Measurements from ENCODE around the gene ASAP2. TPM values are rescaled to one million over a fixed set of nuclear protein-coding genes. Genes with fewer than 3 reads are reported as not detected.

Gene ASAP2
- total RNA-seq, 1 donor from 2014 or later: 24.3 TPM

DNA sequence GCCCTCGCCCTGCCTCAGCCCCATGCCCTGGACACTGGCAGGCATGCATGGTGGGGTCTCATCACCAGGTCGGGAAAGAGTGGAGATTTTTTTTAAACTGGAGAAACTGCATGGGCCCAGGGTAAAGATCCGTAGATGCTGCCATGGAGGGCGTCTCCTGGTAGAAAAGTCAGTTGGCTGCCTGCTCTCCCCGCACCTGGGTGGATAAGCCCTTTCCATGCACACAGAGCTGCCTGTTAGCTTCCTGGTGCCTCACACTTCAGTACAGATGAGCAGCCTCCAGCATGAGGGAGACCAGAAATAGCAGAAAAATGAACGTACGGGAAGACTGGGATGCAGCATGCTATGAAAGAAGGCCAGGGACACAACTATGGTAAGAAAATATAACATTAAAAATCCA, 92.0 kb downstream of the ASAP2 start:
- DNase-seq: no peak
- TF ChIP-seq, protein P1, sequence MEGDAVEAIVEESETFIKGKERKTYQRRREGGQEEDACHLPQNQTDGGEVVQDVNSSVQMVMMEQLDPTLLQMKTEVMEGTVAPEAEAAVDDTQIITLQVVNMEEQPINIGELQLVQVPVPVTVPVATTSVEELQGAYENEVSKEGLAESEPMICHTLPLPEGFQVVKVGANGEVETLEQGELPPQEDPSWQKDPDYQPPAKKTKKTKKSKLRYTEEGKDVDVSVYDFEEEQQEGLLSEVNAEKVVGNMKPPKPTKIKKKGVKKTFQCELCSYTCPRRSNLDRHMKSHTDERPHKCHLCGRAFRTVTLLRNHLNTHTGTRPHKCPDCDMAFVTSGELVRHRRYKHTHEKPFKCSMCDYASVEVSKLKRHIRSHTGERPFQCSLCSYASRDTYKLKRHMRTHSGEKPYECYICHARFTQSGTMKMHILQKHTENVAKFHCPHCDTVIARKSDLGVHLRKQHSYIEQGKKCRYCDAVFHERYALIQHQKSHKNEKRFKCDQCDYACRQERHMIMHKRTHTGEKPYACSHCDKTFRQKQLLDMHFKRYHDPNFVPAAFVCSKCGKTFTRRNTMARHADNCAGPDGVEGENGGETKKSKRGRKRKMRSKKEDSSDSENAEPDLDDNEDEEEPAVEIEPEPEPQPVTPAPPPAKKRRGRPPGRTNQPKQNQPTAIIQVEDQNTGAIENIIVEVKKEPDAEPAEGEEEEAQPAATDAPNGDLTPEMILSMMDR (IDR thresholded peaks at IDR 0.05): no peak
- Histone ChIP-seq H3K27ac (no peak overlapping the region), H3K36me3 (no peaks in the 10 kb centered on the region), H3K27me3 (ENCODE audit: low read depth) (no peaks in the 10 kb centered on the region), H3K4me3 (no peak overlapping the region), H3K4me1 (peaks cover 7% of the 10 kb centered on the region), H3K9me3 (no peaks in the 10 kb centered on the region)
- ATAC-seq: no peak
- intact Hi-C loops (cut with DNase I): no loop called here

DNA sequence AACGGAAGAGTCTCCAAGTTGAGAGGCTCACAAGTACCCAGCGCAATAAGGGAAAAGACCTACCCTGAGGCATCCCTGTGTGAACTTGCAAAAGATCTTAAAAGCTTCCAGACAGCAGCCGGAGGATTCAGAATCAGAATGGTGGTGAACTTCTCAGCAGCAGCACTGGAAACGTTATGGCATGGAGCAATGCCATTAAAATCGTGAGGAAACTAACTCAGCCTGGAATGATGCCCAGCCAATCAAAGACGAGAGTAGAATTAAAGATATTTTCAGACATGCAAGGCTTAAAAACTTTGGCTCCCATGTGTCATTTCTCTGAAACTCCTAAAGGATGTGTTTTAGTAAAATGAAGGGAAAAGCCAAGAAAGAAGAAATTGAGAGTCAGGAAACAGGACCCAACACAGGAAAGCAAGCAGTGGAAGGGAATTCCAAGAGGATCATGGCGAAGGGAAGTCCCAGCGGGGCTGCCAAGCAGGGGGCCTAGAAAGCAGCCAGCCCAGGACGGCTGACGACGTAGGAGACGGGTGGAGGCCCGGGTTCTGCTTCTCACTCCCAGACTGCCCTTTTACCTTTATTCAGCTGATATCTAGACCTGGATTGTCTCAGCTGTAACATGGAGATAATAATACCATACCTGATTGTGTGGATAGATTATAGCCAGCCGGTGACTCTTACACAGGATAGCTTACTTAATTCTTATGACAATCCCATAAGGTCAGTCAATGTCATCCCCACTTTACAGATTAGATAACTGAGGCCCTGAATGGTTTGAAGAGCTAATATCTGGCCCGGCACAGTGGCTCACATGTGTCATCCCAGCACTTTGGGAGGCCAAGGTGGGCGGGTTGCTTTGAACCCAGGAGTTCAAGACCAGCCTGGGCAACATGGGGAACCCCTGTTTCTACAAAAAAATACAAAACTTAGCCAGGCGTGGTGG, 92.8 kb downstream of the ASAP2 start:
- TF ChIP-seq, protein P1 (IDR thresholded peaks at IDR 0.05): no peak
- DNase-seq: no peak
- ATAC-seq: no peak
- H3K9me3 ChIP-seq: no peaks in the 10 kb centered on the region
- no peak overlapping the region for H3K27ac ChIP-seq
- H3K4me3 ChIP-seq: no peak overlapping the region
- intact Hi-C loops (cut with DNase I): no loop called here
- H3K36me3 ChIP-seq: no peaks in the 10 kb centered on the region
- H3K4me1 ChIP-seq: peaks cover 7% of the 10 kb centered on the region
- H3K27me3 ChIP-seq (ENCODE audit: low read depth): no peaks in the 10 kb centered on the region

DNA sequence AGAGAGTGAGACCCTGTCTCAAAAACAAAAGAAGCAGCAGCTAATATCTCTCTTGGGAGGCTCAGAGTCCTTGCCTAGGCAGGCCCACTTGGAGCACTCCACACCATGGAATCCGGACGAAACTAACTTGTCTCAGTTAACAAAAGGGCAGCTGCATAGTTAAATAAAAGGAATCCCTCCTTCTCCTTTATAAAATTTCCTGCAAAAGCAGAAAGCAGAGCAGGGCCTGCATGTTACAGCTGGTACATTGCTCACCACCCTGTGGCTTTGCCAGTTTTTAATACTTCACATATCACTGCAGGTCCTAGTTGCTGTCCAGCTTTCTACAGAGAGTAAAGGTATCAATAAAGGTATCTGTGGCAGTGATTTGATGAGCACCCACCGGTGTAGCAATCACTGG, 93.6 kb downstream of the ASAP2 start:
- no peak for ATAC-seq
- no peak for DNase-seq
- intact Hi-C loops (cut with DNase I): no loop called here
- H3K27me3 ChIP-seq (ENCODE audit: low read depth): no peaks in the 10 kb centered on the region
- H3K27ac ChIP-seq: no peak overlapping the region
- H3K36me3 ChIP-seq: no peaks in the 10 kb centered on the region
- TF ChIP-seq, protein P1 (IDR thresholded peaks at IDR 0.05): no peak
- no peak overlapping the region for H3K4me3 ChIP-seq
- H3K9me3 ChIP-seq: no peaks in the 10 kb centered on the region
- peaks cover 7% of the 10 kb centered on the region for H3K4me1 ChIP-seq

DNA sequence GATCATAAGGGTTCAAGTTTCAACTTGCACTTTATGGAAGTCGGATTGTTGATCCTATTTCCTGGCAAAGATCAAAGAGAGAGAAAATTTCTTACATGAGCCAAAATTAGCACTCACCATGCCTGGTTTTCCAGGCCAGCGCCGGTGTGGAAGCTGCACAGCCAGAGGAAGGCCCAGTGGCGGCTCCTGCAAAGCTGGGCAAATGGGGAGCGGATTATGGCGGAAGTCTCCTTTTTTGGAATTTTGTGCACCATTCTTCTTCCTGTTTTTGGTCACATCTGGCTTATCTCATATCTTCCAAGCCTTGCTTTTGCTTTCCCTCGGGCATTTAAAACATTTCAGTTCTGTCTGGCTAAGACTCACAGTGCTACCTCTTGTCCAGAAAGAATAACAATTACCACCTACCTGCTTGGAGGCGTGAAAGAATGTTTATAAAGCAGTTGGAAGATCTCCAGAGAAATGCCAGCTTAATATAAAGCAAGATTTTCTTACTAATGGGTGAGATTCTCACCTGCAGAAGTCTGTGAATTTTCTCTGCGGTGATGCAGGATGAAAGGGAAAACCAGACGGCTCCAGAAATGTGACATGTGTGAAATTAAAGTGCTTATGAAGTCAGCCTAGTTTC, 94.3 kb downstream of the ASAP2 start:
- no peak for DNase-seq

DNA sequence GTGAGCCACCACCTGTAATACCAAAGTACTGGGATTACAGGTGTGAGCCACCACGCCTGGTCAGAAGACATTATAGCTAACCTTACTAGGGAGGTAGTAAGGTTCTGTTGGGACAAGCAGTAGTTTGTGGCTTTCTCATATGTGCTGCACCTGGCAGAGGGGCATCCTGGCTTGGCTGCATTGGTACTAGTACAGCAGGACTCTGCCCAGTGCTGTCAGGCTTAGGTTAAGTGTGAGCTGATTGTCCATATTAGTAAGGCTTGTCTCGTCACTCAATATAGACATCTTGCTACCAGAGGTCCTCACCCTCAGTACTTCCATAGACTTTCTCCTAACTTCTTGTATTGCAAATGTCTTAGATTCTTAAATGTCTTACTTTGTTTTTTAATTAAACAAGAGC, 96.1 kb downstream of the ASAP2 start:
- no peak overlapping the region for H3K4me3 ChIP-seq
- DNase-seq (no peak), ATAC-seq (no peak)
- H3K36me3 ChIP-seq: no peaks in the 10 kb centered on the region
- no peaks in the 10 kb centered on the region for H3K27me3 ChIP-seq (ENCODE audit: low read depth)
- TF ChIP-seq, protein P1 (IDR thresholded peaks at IDR 0.05): no peak
- intact Hi-C loops (cut with DNase I): no loop called here
- no peak overlapping the region for H3K27ac ChIP-seq
- peaks cover 18% of the 10 kb centered on the region for H3K4me1 ChIP-seq
- H3K9me3 ChIP-seq: no peaks in the 10 kb centered on the region

More for the DNA sequence above, 94.3 kb downstream of the ASAP2 start:
- H3K9me3 ChIP-seq: no peaks in the 10 kb centered on the region
- TF ChIP-seq, protein P1 (IDR thresholded peaks at IDR 0.05): no peak
- H3K4me3 ChIP-seq: no peak overlapping the region
- H3K4me1 ChIP-seq: peaks cover 7% of the 10 kb centered on the region
- no peak for ATAC-seq
- no peaks in the 10 kb centered on the region for H3K27me3 ChIP-seq (ENCODE audit: low read depth)
- no peaks in the 10 kb centered on the region for H3K36me3 ChIP-seq
- no peak overlapping the region for H3K27ac ChIP-seq
- intact Hi-C loops (cut with DNase I): no loop called here
